HUES48 (cell line): ENCODE data around the gene LMCD1.
A peak's percentile ranks its signal among the peaks of the same experiment; 100 is the strongest.

Experiments used
- H3K27ac ChIP-seq: one replicate; pipeline ENCODE4 v1.7.0; 2013; ENCODE audit warnings: low read depth, low read length, inconsistent platforms
- H3K27me3 ChIP-seq: 2 replicates; pipeline ENCODE4 v1.6.1; 2013; ENCODE audit warnings: mild to moderate bottlenecking, low read length; ENCODE audit not compliant: control insufficient read depth, insufficient read depth
- H3K36me3 ChIP-seq: 2 replicates; pipeline ENCODE4 v1.6.1; 2013; ENCODE audit warnings: low read length; ENCODE audit not compliant: control insufficient read depth, insufficient read depth
- H3K4me1 ChIP-seq: 2 replicates; pipeline ENCODE4 v1.6.1; 2013; ENCODE audit warnings: mild to moderate bottlenecking, low read length; ENCODE audit not compliant: control insufficient read depth, insufficient read depth
- H3K4me3 ChIP-seq: 2 replicates; pipeline ENCODE4 v1.5.1; 2013; ENCODE audit warnings: mild to moderate bottlenecking, low read depth, low read length
- H3K9ac ChIP-seq: 2 replicates; pipeline ENCODE4 v1.6.1; 2013; ENCODE audit warnings: mild to moderate bottlenecking, low read depth, low read length, moderate library complexity
- H3K9me3 ChIP-seq: 2 replicates; pipeline ENCODE4 v1.6.1; 2013; ENCODE audit warnings: low read length; ENCODE audit not compliant: control insufficient read depth, insufficient read depth

LMCD1 gene

GRCh38 chr3:8552223-8552762 is 50.7 kb downstream of the LMCD1 start:
- peaks cover 8% of the 10 kb centered on the region for H3K4me1 ChIP-seq
- no peak overlapping the region for H3K9ac ChIP-seq
- H3K27me3 ChIP-seq: no peaks in the 10 kb centered on the region
- no peak overlapping the region for H3K4me3 ChIP-seq
- peaks cover 43% of the 10 kb centered on the region for H3K36me3 ChIP-seq
- H3K9me3 ChIP-seq: no peaks in the 10 kb centered on the region
- no peak overlapping the region for H3K27ac ChIP-seq

- H3K4me3 ChIP-seq: no peak overlapping the region
- no peak overlapping the region for H3K27ac ChIP-seq
- H3K9me3 ChIP-seq: no peaks in the 10 kb centered on the region
- H3K36me3 ChIP-seq: peaks cover 40% of the 10 kb centered on the region
- no peak overlapping the region for H3K9ac ChIP-seq
- H3K27me3 ChIP-seq: no peaks in the 10 kb centered on the region
- peaks cover 8% of the 10 kb centered on the region for H3K4me1 ChIP-seq
These were observed 51.8 kb downstream of the LMCD1 start for GRCh38 chr3:8553405-8553804.

DNA sequence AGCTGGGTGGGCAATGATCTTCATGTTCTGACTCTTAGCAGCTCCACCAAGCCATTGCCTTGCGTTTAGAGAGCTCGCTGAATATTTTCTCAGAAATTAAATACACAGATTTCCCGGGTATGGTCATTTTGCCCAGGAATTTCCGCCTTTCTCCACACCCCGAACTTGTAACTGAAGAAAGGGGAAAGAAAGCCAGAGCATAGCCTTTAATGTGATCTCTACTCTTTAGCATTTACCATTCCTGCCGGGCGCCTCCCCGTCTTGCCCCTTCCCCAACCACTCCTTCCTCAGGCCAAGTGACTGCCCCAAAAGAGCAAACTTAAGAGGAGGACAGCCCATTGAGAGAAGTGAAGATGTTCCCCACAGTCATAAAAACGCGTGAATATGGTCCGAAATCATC is 53.1 kb downstream of the LMCD1 start:
- Histone ChIP-seq H3K4me3 (no peak overlapping the region), H3K36me3 (peaks cover 28% of the 10 kb centered on the region), H3K4me1 (peaks cover 8% of the 10 kb centered on the region), H3K27me3 (no peaks in the 10 kb centered on the region), H3K9me3 (no peaks in the 10 kb centered on the region), H3K27ac (peak overlapping the region; percentile 57), H3K9ac (no peak overlapping the region)

DNA sequence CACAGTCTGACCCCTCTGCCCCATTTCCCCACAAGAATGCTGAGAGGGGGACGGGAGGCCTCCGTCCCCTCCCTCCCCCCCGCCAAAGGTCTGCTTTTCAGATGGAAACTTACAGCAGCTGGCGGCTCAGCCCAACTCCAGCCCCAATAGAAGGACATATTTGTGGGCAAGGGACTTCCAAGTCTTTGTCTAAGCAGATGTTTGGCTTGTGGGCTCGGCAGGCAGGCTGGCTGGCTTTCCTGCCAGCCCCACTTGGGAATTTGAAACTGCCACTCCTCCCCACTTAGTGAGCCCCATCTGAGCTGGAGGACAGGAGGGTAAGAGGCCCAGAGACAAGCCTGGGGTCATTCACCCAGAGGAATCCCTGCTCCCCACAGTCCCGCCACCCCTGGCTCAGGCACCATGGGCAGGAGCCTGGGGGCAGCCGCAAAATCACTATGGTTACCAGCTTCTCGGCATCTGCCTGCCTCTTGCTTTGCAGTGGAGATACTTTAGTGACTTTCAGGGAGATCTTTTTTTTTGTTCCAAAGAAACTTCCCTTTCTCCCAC is 53.6 kb downstream of the LMCD1 start:
- peaks cover 23% of the 10 kb centered on the region; the same call in 1 of the 2 replicates for H3K36me3 ChIP-seq
- peak overlapping the region; percentile 57 for H3K27ac ChIP-seq
- H3K9me3 ChIP-seq: no peaks in the 10 kb centered on the region
- peaks cover 8% of the 10 kb centered on the region for H3K4me1 ChIP-seq
- H3K4me3 ChIP-seq: no peak overlapping the region
- H3K9ac ChIP-seq: peak overlapping the region; percentile 44; the same call in 1 of the 2 replicates
- H3K27me3 ChIP-seq: no peaks in the 10 kb centered on the region

- no peaks in the 10 kb centered on the region for H3K9me3 ChIP-seq
These were observed 54.3 kb downstream of the LMCD1 start for GRCh38 chr3:8555725-8556472.

DNA sequence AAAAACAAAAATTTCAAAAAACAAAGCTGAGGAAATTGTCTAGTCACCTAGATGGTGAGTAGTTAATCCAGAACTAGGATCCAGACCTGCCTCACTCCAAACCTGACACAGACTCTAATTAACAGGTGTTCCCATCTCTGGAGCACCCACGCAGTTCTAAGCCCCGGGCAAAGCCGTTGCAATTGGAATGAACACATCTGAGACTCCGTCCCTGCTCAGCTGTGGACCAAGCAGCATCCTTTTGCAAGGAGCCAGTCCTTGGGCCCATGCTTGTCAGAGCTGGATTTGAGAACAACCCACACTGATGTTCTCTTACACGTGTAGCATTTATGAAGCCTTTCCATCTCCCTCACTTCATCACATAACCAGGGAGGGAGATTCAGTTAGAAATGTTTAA is 54.8 kb downstream of the LMCD1 start:
- no peaks in the 10 kb centered on the region for H3K27me3 ChIP-seq
- no peak overlapping the region for H3K4me3 ChIP-seq
- no peak overlapping the region for H3K9ac ChIP-seq
- peaks cover 17% of the 10 kb centered on the region; the same call in 1 of the 2 replicates for H3K36me3 ChIP-seq
- H3K9me3 ChIP-seq: no peaks in the 10 kb centered on the region
- H3K27ac ChIP-seq: no peak overlapping the region
- H3K4me1 ChIP-seq: peaks cover 8% of the 10 kb centered on the region

More at GRCh38 chr3:8555725-8556472, 54.3 kb downstream of the LMCD1 start:
- Histone ChIP-seq H3K27ac (no peak overlapping the region), H3K27me3 (no peaks in the 10 kb centered on the region), H3K4me3 (no peak overlapping the region), H3K4me1 (peaks cover 8% of the 10 kb centered on the region), H3K9ac (no peak overlapping the region), H3K36me3 (peaks cover 21% of the 10 kb centered on the region; the same call in 1 of the 2 replicates)

GRCh38 chr3:8557298-8557697 is 55.7 kb downstream of the LMCD1 start:
- Histone ChIP-seq H3K9ac (no peak overlapping the region), H3K4me3 (no peak overlapping the region), H3K4me1 (peaks cover 8% of the 10 kb centered on the region), H3K27ac (no peak overlapping the region), H3K9me3 (no peaks in the 10 kb centered on the region), H3K36me3 (peaks cover 11% of the 10 kb centered on the region; the same call in 1 of the 2 replicates), H3K27me3 (no peaks in the 10 kb centered on the region)

DNA sequence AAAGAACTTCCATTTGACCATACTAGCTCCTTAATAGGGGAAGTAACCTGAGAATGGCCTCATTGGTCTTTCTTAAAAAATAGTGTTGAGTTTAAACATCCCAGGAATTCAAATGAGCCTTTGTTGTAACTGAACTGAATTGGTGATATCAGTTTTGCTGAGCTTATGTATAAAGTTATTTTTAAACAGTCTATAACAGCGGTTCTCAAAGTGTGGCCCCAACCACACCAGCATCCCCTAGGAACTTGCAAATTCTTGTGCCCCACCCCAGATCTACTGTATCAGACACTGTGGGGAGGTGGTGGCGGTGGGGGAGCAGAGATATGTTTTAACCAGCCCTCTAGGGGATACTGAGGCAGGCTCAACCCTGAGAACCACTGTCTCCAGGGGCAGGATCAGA is 57.0 kb downstream of the LMCD1 start:
- no peak overlapping the region for H3K9ac ChIP-seq

DNA sequence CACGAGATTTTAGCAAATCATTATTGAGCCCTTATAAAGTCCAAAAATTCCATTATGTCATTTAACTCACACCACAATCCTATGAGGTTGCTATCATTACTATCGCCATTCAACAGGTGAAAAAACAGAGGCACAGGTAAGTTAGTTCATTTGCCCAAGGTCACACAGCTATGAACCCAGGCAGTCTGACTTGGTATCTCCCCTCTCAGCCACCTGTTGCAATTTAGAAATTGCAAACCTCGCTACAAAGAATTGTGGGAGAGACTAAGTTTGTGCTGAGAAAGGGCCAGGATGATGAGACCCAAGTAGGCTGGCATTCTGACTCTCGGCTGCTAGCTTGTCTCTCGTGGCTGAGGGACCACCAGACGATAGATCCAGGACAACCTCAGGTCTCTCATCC is 57.7 kb downstream of the LMCD1 start:
- H3K4me3 ChIP-seq: no peak overlapping the region
- peaks cover 9% of the 10 kb centered on the region; the same call in 1 of the 2 replicates for H3K36me3 ChIP-seq
- peaks cover 8% of the 10 kb centered on the region for H3K4me1 ChIP-seq
- no peaks in the 10 kb centered on the region for H3K9me3 ChIP-seq
- H3K27ac ChIP-seq: no peak overlapping the region
- no peak overlapping the region for H3K9ac ChIP-seq
- no peaks in the 10 kb centered on the region for H3K27me3 ChIP-seq

More for the DNA sequence above, 57.0 kb downstream of the LMCD1 start:
- H3K36me3 ChIP-seq: peaks cover 9% of the 10 kb centered on the region; the same call in 1 of the 2 replicates
- no peak overlapping the region for H3K4me3 ChIP-seq
- peaks cover 8% of the 10 kb centered on the region for H3K4me1 ChIP-seq
- H3K27ac ChIP-seq: no peak overlapping the region
- H3K27me3 ChIP-seq: no peaks in the 10 kb centered on the region
- no peaks in the 10 kb centered on the region for H3K9me3 ChIP-seq

DNA sequence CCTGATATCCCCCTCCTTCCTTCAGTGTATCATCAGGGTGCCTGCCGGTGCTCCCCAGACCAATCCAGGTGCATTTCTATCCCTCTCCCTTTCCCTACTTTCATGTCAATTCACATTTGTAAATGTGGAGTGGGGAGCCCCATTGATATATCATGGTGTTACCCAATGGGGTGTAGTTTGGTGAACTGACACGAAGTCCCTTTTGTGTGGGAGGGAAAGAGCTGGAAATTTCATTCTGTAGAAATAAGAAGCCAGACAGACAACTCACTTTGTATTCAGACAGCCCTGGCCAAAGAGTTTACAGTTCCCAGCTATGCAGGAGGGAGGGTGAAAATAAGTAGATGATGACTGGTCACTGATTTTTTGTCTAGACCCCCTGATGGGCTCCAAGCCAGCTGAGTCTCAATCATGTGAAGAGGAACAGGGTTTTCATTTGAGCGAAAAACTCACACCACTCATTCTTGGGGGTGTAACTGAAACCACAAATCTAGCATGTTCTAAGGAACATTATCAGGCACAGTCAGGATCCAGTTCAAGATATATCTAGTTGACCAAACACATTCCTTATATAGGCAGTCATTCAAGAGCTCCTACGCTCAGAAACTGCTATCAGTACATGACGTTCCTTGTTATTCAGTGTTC is 58.9 kb downstream of the LMCD1 start:
- H3K36me3 ChIP-seq: peaks cover 12% of the 10 kb centered on the region; the same call in 1 of the 2 replicates
- no peaks in the 10 kb centered on the region for H3K9me3 ChIP-seq
- no peak overlapping the region for H3K27ac ChIP-seq
- no peaks in the 10 kb centered on the region for H3K27me3 ChIP-seq
- H3K4me3 ChIP-seq: no peak overlapping the region
- no peaks in the 10 kb centered on the region for H3K4me1 ChIP-seq
- H3K9ac ChIP-seq: no peak overlapping the region

DNA sequence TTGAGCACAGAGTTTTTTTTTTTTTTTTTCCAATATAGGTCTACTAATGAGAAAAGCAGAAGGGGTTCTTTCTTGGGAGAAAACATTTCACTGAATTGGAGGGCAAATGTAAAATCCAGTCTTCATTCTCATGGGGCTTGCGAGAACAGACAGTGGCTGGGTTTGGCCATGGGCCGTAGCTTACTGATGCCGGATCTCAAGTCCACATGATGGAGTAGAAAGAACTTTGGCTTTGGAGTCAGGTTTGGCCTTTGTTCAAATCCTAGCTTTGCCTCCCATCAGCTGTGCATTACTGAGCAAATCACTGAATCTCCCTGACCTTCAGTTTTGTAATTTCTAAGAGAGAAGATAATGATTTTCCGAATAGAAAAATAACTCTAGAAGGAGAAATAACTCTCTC is 59.7 kb downstream of the LMCD1 start:
- no peak overlapping the region for H3K27ac ChIP-seq
- no peaks in the 10 kb centered on the region for H3K27me3 ChIP-seq
- H3K36me3 ChIP-seq: peaks cover 20% of the 10 kb centered on the region; the same call in 1 of the 2 replicates
- H3K4me3 ChIP-seq: no peak overlapping the region
- no peaks in the 10 kb centered on the region for H3K4me1 ChIP-seq
- no peak overlapping the region for H3K9ac ChIP-seq
- H3K9me3 ChIP-seq: no peaks in the 10 kb centered on the region
